HepG2 (cell line): Measurements from ENCODE around the gene UAP1. TPM values are rescaled to one million over a fixed set of nuclear protein-coding genes. Genes with fewer than 3 reads are reported as not detected.

Experiments used
- ATF7-NPFF ChIP-seq: sonication (generic); formaldehyde crosslinking; IDR thresholded peaks from 2 replicates; pipeline ENCODE4 v1.8.1; 2023; ENCODE audit warnings: mild to moderate bottlenecking, low read depth, missing genetic modification reagents, moderate library complexity
- ESRRA ChIP-seq: sonication (generic); formaldehyde crosslinking; IDR thresholded peaks from 2 replicates; pipeline ENCODE4 v1.5.1; 2020; ENCODE audit warnings: mild to moderate bottlenecking, low read depth, missing genetic modification reagents
- FOXK1 ChIP-seq: sonication (generic); formaldehyde crosslinking; IDR thresholded peaks from 2 replicates; pipeline ENCODE4 v1.4.0; 2020; ENCODE audit warnings: low read depth, missing genetic modification reagents, borderline replicate concordance
- HNF1A ChIP-seq, 2 experiments: sonication (generic) in 1 of 2; formaldehyde crosslinking in 1 of 2; IDR thresholded peaks; 2 replicates each; pipeline versions ENCODE4 v1.4.0 to v1.6.1; 2016 to 2020; ENCODE audit warnings: borderline replicate concordance in 1 of 2, low read depth in 1 of 2, mild to moderate bottlenecking in 1 of 2, missing genetic modification reagents in 1 of 2
- HOXA9 ChIP-seq: sonication (generic); formaldehyde crosslinking; IDR thresholded peaks from 2 replicates; pipeline ENCODE4 v1.8.1; 2022; ENCODE audit warnings: missing genetic modification reagents, mild to moderate bottlenecking, moderate library complexity, borderline replicate concordance
- ISX ChIP-seq: sonication (generic); formaldehyde crosslinking; conservative IDR thresholded peaks from 2 replicates; pipeline ENCODE4 v1.5.0; 2020; ENCODE audit warnings: missing genetic modification reagents
- MLLT10 ChIP-seq: sonication (generic); formaldehyde crosslinking; IDR thresholded peaks from 2 replicates; pipeline ENCODE4 v1.4.0; 2020; ENCODE audit warnings: missing genetic modification reagents
- PHF21A ChIP-seq: sonication (generic); formaldehyde crosslinking; IDR thresholded peaks from 2 replicates; pipeline ENCODE4 v1.5.0; 2020; ENCODE audit warnings: mild to moderate bottlenecking, missing genetic modification reagents
- ZNF20 ChIP-seq: sonication (generic); formaldehyde crosslinking; IDR thresholded peaks from 2 replicates; pipeline ENCODE4 v1.4.0; 2020; ENCODE audit warnings: mild to moderate bottlenecking, moderate library complexity, missing genetic modification reagents
- ZNF451 ChIP-seq: sonication (generic); formaldehyde crosslinking; IDR thresholded peaks from 2 replicates; pipeline ENCODE4 v1.5.0; 2020; ENCODE audit warnings: mild to moderate bottlenecking, missing genetic modification reagents
- ZNF562 ChIP-seq: sonication (generic); formaldehyde crosslinking; IDR thresholded peaks from 2 replicates; pipeline ENCODE4 v1.8.0; 2022; ENCODE audit warnings: missing genetic modification reagents, borderline replicate concordance
- ZNF687 ChIP-seq: sonication (generic); formaldehyde crosslinking; IDR thresholded peaks from 2 replicates; pipeline ENCODE4 v1.5.1; 2020; ENCODE audit warnings: mild to moderate bottlenecking, missing genetic modification reagents, moderate library complexity
- ZNF7 ChIP-seq: IDR thresholded peaks from 2 replicates; pipeline ENCODE4 v1.6.1; 2016; ENCODE audit warnings: missing biosample characterization, missing genetic modification reagents
- polyA plus RNA-seq, 8 experiments: library from polyadenylated mRNA; depleted of rRNA in 3 of 8; stranded (reverse) in 7 of 8; unstranded in 1 of 8; fragments of >200 nt; fragmentation: Illumina TruSeq in 4 of 8; extraction: Trizol in 4 of 8; gene quantifications; 2 replicates each; pipeline versions ENCODE4 v1.2.1 to v1.2.3, GENCODE V29; 2011 to 2016; ENCODE audit warnings: low read depth in 4 of 8, missing spikeins in 1 of 8, mixed read lengths in 1 of 8; ENCODE audit not compliant: insufficient read depth in 1 of 8
- total RNA-seq, 5 experiments: library from RNA; depleted of rRNA; stranded (reverse); fragments of >200 nt; fragmentation: Illumina TruSeq; extraction: Trizol; gene quantifications; 2 replicates each; pipeline ENCODE4 v1.2.3, GENCODE V29; 2016; ENCODE audit warnings: low read depth in 1 of 5
- TF ChIP-seq, protein P1 (sequence below): sonication (generic); formaldehyde crosslinking; IDR thresholded peaks from 2 replicates; pipeline ENCODE4 v1.8.0; 2022; ENCODE audit warnings: mild to moderate bottlenecking, missing genetic modification reagents, moderate library complexity
- TF ChIP-seq, protein P2 (sequence below), 2 experiments: sonication (generic) in 1 of 2; formaldehyde crosslinking in 1 of 2; IDR thresholded peaks; 2 replicates each; pipeline versions ENCODE4 v1.4.0 to v1.6.1; 2018 to 2020; ENCODE audit warnings: missing genetic modification reagents in 2 of 2, borderline replicate concordance in 1 of 2, low read depth in 1 of 2, mild to moderate bottlenecking in 1 of 2, missing biosample characterization in 1 of 2

UAP1 gene
- total and polyA plus RNA-seq, 2 of the 13 experiments (the other 11 are each of a cell fraction or from before 2014, with no cell fraction given), result 48.4 to 117 TPM

GRCh38 chr1:162561616-162562469, at the start of gene UAP1 (continued):
- TF ChIP-seq HNF1A (IDR thresholded peaks at IDR 0.05; ENCODE audit: low read depth) (no peak), HNF1A (CRISPR knock-in tag; IDR thresholded peaks at IDR 0.05; ENCODE audit: borderline replicate concordance) (no peak), ATF7-NPFF (CRISPR knock-in tag) (peak; percentile 71; the same call in 1 of the 2 replicates), HOXA9 (CRISPR knock-in tag) (peak; percentile 73; the same call in 1 of the 2 replicates), ZNF20 (0 out of 2 replicates have a peak, but pooled peaks have one; percentile 44), ZNF687 (peak; percentile 82), MLLT10 (CRISPR knock-in tag) (no peak), ZNF7 (CRISPR knock-in tag) (no peak), ZNF451 (CRISPR knock-in tag) (peak; percentile 79), FOXK1 (no peak), ESRRA (CRISPR knock-in tag) (peak; percentile 75; the same call in 1 of the 2 replicates), PHF21A (CRISPR knock-in tag) (peak; percentile 13; the same call in 1 of the 2 replicates), ZNF562 (0 out of 2 replicates have a peak, but pooled peaks have one; percentile 55), ISX (CRISPR knock-in tag) (peak; percentile 33; the same call in 1 of the 2 replicates)
- TF ChIP-seq, protein P1, sequence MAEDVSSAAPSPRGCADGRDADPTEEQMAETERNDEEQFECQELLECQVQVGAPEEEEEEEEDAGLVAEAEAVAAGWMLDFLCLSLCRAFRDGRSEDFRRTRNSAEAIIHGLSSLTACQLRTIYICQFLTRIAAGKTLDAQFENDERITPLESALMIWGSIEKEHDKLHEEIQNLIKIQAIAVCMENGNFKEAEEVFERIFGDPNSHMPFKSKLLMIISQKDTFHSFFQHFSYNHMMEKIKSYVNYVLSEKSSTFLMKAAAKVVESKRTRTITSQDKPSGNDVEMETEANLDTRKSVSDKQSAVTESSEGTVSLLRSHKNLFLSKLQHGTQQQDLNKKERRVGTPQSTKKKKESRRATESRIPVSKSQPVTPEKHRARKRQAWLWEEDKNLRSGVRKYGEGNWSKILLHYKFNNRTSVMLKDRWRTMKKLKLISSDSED (CRISPR knock-in tag), result peak; percentile 81
- TF ChIP-seq, protein P2, sequence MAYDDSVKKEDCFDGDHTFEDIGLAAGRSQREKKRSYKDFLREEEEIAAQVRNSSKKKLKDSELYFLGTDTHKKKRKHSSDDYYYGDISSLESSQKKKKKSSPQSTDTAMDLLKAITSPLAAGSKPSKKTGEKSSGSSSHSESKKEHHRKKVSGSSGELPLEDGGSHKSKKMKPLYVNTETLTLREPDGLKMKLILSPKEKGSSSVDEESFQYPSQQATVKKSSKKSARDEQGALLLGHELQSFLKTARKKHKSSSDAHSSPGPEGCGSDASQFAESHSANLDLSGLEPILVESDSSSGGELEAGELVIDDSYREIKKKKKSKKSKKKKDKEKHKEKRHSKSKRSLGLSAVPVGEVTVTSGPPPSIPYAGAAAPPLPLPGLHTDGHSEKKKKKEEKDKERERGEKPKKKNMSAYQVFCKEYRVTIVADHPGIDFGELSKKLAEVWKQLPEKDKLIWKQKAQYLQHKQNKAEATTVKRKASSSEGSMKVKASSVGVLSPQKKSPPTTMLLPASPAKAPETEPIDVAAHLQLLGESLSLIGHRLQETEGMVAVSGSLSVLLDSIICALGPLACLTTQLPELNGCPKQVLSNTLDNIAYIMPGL (CRISPR knock-in tag; IDR thresholded peaks at IDR 0.05; ENCODE audit: borderline replicate concordance in 1 of 2, low read depth in 1 of 2), result peak; percentile 16 to 77; a peak in 3 of 4 replicates
